ENCODE measurements around the gene LRP10.

Gene LRP10

DNA sequence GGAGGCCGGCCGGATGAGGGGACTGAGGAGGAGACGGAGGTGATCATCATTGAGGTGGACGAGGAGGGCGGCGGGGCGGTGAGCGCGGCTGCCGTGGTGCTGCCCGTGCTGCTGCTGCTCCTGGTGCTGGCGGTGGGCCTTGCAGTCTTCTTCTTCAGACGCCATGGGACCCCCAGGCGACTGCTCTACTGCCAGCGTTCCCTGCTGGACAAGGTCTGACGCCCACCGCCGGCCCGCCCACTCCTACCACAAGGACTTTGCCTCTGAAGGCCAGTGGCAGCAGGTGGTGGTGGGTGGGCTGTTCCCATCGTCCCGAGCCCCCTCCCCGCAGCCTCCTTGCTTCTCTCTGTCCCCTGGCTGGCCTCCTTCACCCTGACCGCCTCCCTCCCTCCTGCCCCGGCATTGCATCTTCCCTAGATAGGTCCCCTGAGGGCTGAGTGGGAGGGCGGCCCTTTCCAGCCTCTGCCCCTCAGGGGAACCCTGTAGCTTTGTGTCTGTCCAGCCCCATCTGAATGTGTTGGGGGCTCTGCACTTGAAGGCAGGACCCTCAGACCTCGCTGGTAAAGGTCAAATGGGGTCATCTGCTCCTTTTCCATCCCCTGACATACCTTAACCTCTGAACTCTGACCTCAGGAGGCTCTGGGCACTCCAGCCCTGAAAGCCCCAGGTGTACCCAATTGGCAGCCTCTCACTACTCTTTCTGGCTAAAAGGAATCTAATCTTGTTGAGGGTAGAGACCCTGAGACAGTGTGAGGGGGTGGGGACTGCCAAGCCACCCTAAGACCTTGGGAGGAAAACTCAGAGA lies 25.5 kb upstream of the LRP10 start:
- no peak overlapping the region for H3K4me3 ChIP-seq (ENCODE audit: low read depth, low read length)
- H3K4ac ChIP-seq (ENCODE audit: low read depth, low read length): no peak overlapping the region
- no peak overlapping the region for H2BK12ac ChIP-seq (ENCODE audit: low read length)
- no peak overlapping the region for H2AK5ac ChIP-seq (ENCODE audit: low read length)
- H3K27ac ChIP-seq (ENCODE audit: low read depth, low read length): peak overlapping the region; percentile 18
- no peak overlapping the region for H4K8ac ChIP-seq (ENCODE audit: low read depth, low read length)
- H3K79me1 ChIP-seq (ENCODE audit: low read length): peaks cover 8% of the 10 kb centered on the region
- DNase-seq: no peak
- WGBS (ENCODE audit: extremely low coverage, insufficient coverage, insufficient read length): no CpG with 5 or more reads among the region's 26 CpGs
- H2BK120ac ChIP-seq (ENCODE audit: insufficient read depth, low read length, poor library complexity): no peak overlapping the region
- H3K14ac ChIP-seq (ENCODE audit: low read length): no peak overlapping the region
- H3K4me2 ChIP-seq (ENCODE audit: low read length): no peak overlapping the region
- H3K27me3 ChIP-seq (ENCODE audit: insufficient read depth, low read length): no peaks in the 10 kb centered on the region
- no peak overlapping the region for H3K18ac ChIP-seq (ENCODE audit: low read length)
- H4K12ac ChIP-seq (ENCODE audit: low read depth, low read length): no peak overlapping the region
- peaks cover 61 to 64% of the 10 kb centered on the region in 2 experiments for H3K36me3 ChIP-seq (ENCODE audit: control insufficient read depth in 1 of 2, insufficient read depth in 2 of 2, low read length in 2 of 2)
- peaks cover 3% of the 10 kb centered on the region for H3K9me3 ChIP-seq (ENCODE audit: insufficient read depth, low read depth, low read length)
- no peak overlapping the region for H2AFZ ChIP-seq (ENCODE audit: insufficient read depth, low read length, poor library complexity)
- no peak overlapping the region for H3K9ac ChIP-seq (ENCODE audit: low read length)
- no peak overlapping the region for H2BK5ac ChIP-seq (ENCODE audit: low read depth, low read length, poor library complexity)
- H3K23ac ChIP-seq (ENCODE audit: low read length): no peak overlapping the region
- H4K91ac ChIP-seq (ENCODE audit: low read depth, low read length): no peak overlapping the region
- H3K4me1 ChIP-seq (ENCODE audit: control insufficient read depth in 1 of 2, insufficient read depth in 2 of 2, low read length in 2 of 2): peaks cover 27 to 35% of the 10 kb centered on the region in 2 experiments
- H3K79me2 ChIP-seq (ENCODE audit: control insufficient read depth, insufficient read depth, low read length, poor library complexity): no peaks in the 10 kb centered on the region

DNA sequence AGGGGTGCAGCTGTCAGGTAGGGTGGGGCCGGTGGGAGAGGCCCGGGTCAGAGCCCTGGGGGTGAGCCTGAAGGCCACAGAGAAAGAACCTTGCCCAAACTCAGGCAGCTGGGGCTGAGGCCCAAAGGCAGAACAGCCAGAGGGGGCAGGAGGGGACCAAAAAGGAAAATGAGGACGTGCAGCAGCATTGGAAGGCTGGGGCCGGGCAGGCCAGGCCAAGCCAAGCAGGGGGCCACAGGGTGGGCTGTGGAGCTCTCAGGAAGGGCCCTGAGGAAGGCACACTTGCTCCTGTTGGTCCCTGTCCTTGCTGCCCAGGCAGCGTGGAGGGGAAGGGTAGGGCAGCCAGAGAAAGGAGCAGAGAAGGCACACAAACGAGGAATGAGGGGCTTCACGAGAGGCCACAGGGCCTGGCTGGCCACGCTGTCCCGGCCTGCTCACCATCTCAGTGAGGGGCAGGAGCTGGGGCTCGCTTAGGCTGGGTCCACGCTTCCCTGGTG lies 24.7 kb upstream of the LRP10 start:
- no peak overlapping the region for H3K4me2 ChIP-seq (ENCODE audit: low read length)
- H3K9me3 ChIP-seq (ENCODE audit: insufficient read depth, low read depth, low read length): no peaks in the 10 kb centered on the region
- no peak for DNase-seq
- H3K23ac ChIP-seq (ENCODE audit: low read length): no peak overlapping the region
- peak overlapping the region; percentile 2 for H2BK5ac ChIP-seq (ENCODE audit: low read depth, low read length, poor library complexity)
- H4K12ac ChIP-seq (ENCODE audit: low read depth, low read length): no peak overlapping the region
- no peak overlapping the region for H2BK120ac ChIP-seq (ENCODE audit: insufficient read depth, low read length, poor library complexity)
- no peaks in the 10 kb centered on the region for H3K27me3 ChIP-seq (ENCODE audit: insufficient read depth, low read length)
- peak overlapping the region; percentile 18 for H3K27ac ChIP-seq (ENCODE audit: low read depth, low read length)
- H3K79me2 ChIP-seq (ENCODE audit: control insufficient read depth, insufficient read depth, low read length, poor library complexity): no peaks in the 10 kb centered on the region
- no peak overlapping the region for H3K4ac ChIP-seq (ENCODE audit: low read depth, low read length)
- H3K18ac ChIP-seq (ENCODE audit: low read length): peak overlapping the region; percentile 1
- peak overlapping the region; percentile 10 for H3K14ac ChIP-seq (ENCODE audit: low read length)
- H3K4me3 ChIP-seq (ENCODE audit: low read depth, low read length): no peak overlapping the region
- H3K79me1 ChIP-seq (ENCODE audit: low read length): peaks cover 5% of the 10 kb centered on the region
- H4K8ac ChIP-seq (ENCODE audit: low read depth, low read length): peak overlapping the region; percentile 15
- no peak overlapping the region for H3K9ac ChIP-seq (ENCODE audit: low read length)
- no peak overlapping the region for H2AFZ ChIP-seq (ENCODE audit: insufficient read depth, low read length, poor library complexity)
- H3K4me1 ChIP-seq (ENCODE audit: control insufficient read depth in 1 of 2, insufficient read depth in 2 of 2, low read length in 2 of 2): peaks cover 30 to 38% of the 10 kb centered on the region in 2 experiments
- H3K36me3 ChIP-seq (ENCODE audit: control insufficient read depth in 1 of 2, insufficient read depth in 2 of 2, low read length in 2 of 2): peaks cover 52 to 55% of the 10 kb centered on the region in 2 experiments
- peak overlapping the region; percentile 16 for H4K91ac ChIP-seq (ENCODE audit: low read depth, low read length)
- H2AK5ac ChIP-seq (ENCODE audit: low read length): no peak overlapping the region
- no peak overlapping the region for H2BK12ac ChIP-seq (ENCODE audit: low read length)
- WGBS (ENCODE audit: extremely low coverage, insufficient coverage, insufficient read length): no CpG with 5 or more reads among the region's 11 CpGs

DNA sequence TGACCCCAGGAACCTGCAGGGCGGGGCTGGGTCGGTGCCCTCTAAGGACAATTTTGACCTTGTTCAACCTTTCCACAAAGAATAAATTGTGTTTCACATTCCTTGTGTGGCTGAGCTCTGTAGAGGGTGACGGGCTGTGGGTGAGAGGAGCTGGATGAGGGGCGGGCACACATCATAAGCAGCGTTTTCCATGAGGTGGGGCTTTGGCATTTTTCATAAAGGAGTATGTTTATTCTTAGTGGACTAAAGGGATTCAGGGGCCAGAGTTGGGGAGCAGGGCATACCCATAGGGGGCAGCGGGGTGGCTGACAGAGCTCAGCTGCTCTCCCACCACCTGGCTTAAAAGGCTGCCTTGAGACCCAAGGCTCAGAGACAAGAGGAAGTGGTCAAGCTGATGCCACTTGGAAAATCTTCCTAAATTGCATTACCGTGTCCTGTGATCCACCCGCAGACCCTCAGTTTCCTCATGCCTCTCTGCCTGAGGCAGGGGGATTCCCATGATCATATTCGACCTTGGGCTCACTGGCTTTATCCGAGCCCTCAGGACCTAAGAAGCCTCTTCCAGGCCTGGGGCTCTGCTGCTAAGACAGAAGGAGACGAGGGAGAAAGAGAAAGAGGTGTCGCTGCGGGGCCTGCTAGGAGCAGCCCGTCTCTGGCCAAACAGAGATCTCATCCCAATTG lies 23.7 kb upstream of the LRP10 start:
- Histone ChIP-seq H3K79me2 (ENCODE audit: control insufficient read depth, insufficient read depth, low read length, poor library complexity) (no peaks in the 10 kb centered on the region), H3K36me3 (ENCODE audit: control insufficient read depth in 1 of 2, insufficient read depth in 2 of 2, low read length in 2 of 2) (peaks cover 43 to 46% of the 10 kb centered on the region in 2 experiments), H2AK5ac (ENCODE audit: low read length) (no peak overlapping the region), H3K4me3 (ENCODE audit: low read depth, low read length) (no peak overlapping the region), H3K4me1 (ENCODE audit: control insufficient read depth in 1 of 2, insufficient read depth in 2 of 2, low read length in 2 of 2) (peaks cover 30 to 40% of the 10 kb centered on the region in 2 experiments), H2AFZ (ENCODE audit: insufficient read depth, low read length, poor library complexity) (no peak overlapping the region), H3K9me3 (ENCODE audit: insufficient read depth, low read depth, low read length) (no peaks in the 10 kb centered on the region), H4K12ac (ENCODE audit: low read depth, low read length) (no peak overlapping the region), H3K27me3 (ENCODE audit: insufficient read depth, low read length) (no peaks in the 10 kb centered on the region), H2BK5ac (ENCODE audit: low read depth, low read length, poor library complexity) (peak overlapping the region; percentile 15), H2BK12ac (ENCODE audit: low read length) (no peak overlapping the region), H3K27ac (ENCODE audit: low read depth, low read length) (peak overlapping the region; percentile 36), H3K23ac (ENCODE audit: low read length) (no peak overlapping the region), H3K4ac (ENCODE audit: low read depth, low read length) (no peak overlapping the region), H4K91ac (ENCODE audit: low read depth, low read length) (no peak overlapping the region), H4K8ac (ENCODE audit: low read depth, low read length) (no peak overlapping the region), H3K9ac (ENCODE audit: low read length) (no peak overlapping the region), H3K14ac (ENCODE audit: low read length) (no peak overlapping the region), H2BK120ac (ENCODE audit: insufficient read depth, low read length, poor library complexity) (no peak overlapping the region), H3K4me2 (ENCODE audit: low read length) (no peak overlapping the region), H3K79me1 (ENCODE audit: low read length) (peaks cover 7% of the 10 kb centered on the region), H3K18ac (ENCODE audit: low read length) (peak overlapping the region; percentile 38)
- no CpG with 5 or more reads among the region's 14 CpGs for WGBS (ENCODE audit: extremely low coverage, insufficient coverage, insufficient read length)
- DNase-seq: peak; percentile 84 to 89

DNA sequence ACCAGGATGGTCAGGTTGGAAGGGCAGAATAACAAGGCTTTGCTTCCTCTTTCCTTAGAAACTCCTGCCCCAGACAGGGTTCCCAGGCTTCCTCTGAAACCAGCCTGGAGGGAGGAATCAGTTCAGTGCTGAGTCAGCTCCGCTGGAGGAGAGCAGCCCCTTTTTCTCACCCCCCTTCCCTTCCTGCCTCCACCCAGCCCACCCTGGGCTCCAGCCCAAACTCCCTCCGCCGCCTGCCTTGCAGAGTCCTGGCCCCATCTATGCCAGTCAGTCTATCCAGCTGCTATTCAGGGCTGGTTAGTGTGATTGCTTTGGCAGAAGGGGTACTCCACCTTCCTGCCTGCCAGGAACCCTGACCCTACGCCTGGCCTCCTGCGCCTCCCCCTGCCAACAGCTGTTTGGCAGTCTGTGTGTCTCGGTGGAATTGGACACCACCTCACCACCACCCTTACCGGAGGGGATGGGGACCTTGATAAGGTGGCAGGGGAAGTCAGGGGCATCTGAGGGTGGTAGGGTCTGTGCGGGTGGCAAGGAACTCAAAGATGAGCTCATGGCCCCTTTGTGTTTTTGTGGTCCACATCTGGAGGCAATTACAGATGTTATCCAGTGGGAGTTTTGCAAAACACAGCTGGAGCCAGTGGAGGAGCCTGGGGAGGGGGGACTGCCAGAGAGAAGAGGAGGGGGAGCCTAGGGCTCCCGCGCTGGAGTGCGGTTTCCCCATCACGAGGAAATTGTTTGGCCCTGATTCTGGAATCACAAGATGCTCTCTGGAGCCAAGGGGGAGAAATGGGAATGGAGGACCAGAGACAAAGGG lies 23.0 kb upstream of the LRP10 start:
- H3K79me1 ChIP-seq (ENCODE audit: low read length): peaks cover 11% of the 10 kb centered on the region
- peak overlapping the region; percentile 4 for H4K8ac ChIP-seq (ENCODE audit: low read depth, low read length)
- no peak overlapping the region for H3K4me3 ChIP-seq (ENCODE audit: low read depth, low read length)
- H3K4me2 ChIP-seq (ENCODE audit: low read length): no peak overlapping the region
- no peak overlapping the region for H3K9ac ChIP-seq (ENCODE audit: low read length)
- no peaks in the 10 kb centered on the region for H3K9me3 ChIP-seq (ENCODE audit: insufficient read depth, low read depth, low read length)
- no peak overlapping the region for H3K4ac ChIP-seq (ENCODE audit: low read depth, low read length)
- H3K79me2 ChIP-seq (ENCODE audit: control insufficient read depth, insufficient read depth, low read length, poor library complexity): peaks cover 2% of the 10 kb centered on the region
- no peak overlapping the region for H3K23ac ChIP-seq (ENCODE audit: low read length)
- H3K4me1 ChIP-seq (ENCODE audit: control insufficient read depth in 1 of 2, insufficient read depth in 2 of 2, low read length in 2 of 2): peaks cover 33 to 44% of the 10 kb centered on the region in 2 experiments
- H4K12ac ChIP-seq (ENCODE audit: low read depth, low read length): no peak overlapping the region
- DNase-seq: no peak
- H3K27ac ChIP-seq (ENCODE audit: low read depth, low read length): peak overlapping the region; percentile 36
- H2BK12ac ChIP-seq (ENCODE audit: low read length): no peak overlapping the region
- peak overlapping the region; percentile 48 for H3K18ac ChIP-seq (ENCODE audit: low read length)
- peaks cover 35 to 38% of the 10 kb centered on the region in 2 experiments for H3K36me3 ChIP-seq (ENCODE audit: control insufficient read depth in 1 of 2, insufficient read depth in 2 of 2, low read length in 2 of 2)
- H3K27me3 ChIP-seq (ENCODE audit: insufficient read depth, low read length): no peaks in the 10 kb centered on the region
- H3K14ac ChIP-seq (ENCODE audit: low read length): no peak overlapping the region
- H2BK120ac ChIP-seq (ENCODE audit: insufficient read depth, low read length, poor library complexity): no peak overlapping the region
- H2AFZ ChIP-seq (ENCODE audit: insufficient read depth, low read length, poor library complexity): peak overlapping the region; percentile 19
- no peak overlapping the region for H2AK5ac ChIP-seq (ENCODE audit: low read length)
- peak overlapping the region; percentile 6 for H4K91ac ChIP-seq (ENCODE audit: low read depth, low read length)
- no CpG with 5 or more reads among the region's 12 CpGs for WGBS (ENCODE audit: extremely low coverage, insufficient coverage, insufficient read length)
- H2BK5ac ChIP-seq (ENCODE audit: low read depth, low read length, poor library complexity): no peak overlapping the region
